ENCODE measurements around the gene SPDYC. TPM values are rescaled to one million over a fixed set of nuclear protein-coding genes. Genes with fewer than 3 reads are reported as not detected.
A peak's percentile ranks its signal among the peaks of the same experiment; 100 is the strongest.

Gene SPDYC
- total and polyA plus RNA-seq, 2 experiments from 2014 or later, result 0.27 TPM; not detected in 1

DNA sequence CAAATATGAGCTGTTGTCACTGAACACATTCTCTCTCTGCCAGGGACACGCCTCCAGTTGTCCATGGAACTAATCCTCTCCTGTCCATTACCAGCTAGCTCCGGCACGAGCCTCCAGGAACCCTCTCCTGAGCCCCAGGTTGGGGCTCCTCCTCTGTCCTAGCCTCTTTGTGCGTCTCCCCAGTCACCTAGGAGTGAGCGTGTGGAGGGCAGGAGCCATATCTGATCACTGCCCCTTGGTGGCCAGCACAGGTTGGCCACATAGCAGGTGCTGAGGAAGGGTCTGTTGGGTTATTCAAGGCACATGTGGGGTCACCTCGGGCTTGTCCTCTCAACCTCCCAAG is 38.2 kb upstream of the SPDYC start:
- H3K27ac Mint-ChIP-seq, result no peak overlapping the region
- H3K36me3 ChIP-seq (ENCODE audit: insufficient read depth), result peaks cover 6% of the 10 kb centered on the region
- no peak overlapping the region for H3K4me3 Mint-ChIP-seq
- H3K4me1 Mint-ChIP-seq, result peaks cover 19% of the 10 kb centered on the region
- H2AFZ ChIP-seq, result no peak overlapping the region
- no peaks in the 10 kb centered on the region for H3K27me3 ChIP-seq (ENCODE audit: insufficient read depth)
- H3K27me3 Mint-ChIP-seq (ENCODE audit: insufficient read depth, low read depth, poor library complexity), result peaks cover 19% of the 10 kb centered on the region
- H3F3A ChIP-seq (replicated peaks; ENCODE audit: low read depth), result peaks cover 14% of the 10 kb centered on the region; the same call in 1 of the 2 replicates
- peaks cover 19% of the 10 kb centered on the region for H3K79me2 ChIP-seq (replicated peaks; ENCODE audit: insufficient read depth)
- H3K27ac ChIP-seq (ENCODE audit: low read depth), result no peak overlapping the region
- no peaks in the 10 kb centered on the region for H3K9me2 ChIP-seq (ENCODE audit: insufficient read depth)
- H4K20me1 ChIP-seq (replicated peaks; ENCODE audit: insufficient read depth), result no peaks in the 10 kb centered on the region
- TF ChIP-seq JUNB (IDR thresholded peaks at IDR 0.05; ENCODE audit: unreplicated experiment) (no peak), CREB1 (CRISPR knock-in tag; IDR thresholded peaks at IDR 0.05; ENCODE audit: low read depth) (no peak)
- peaks cover 20% of the 10 kb centered on the region; the same call in 1 of the 2 replicates for H3K4me1 ChIP-seq (ENCODE audit: insufficient read depth)
- no peak overlapping the region for H3K4me2 ChIP-seq
- no peak for ATAC-seq
- H3K4me3 ChIP-seq, result no peak overlapping the region
- no peaks in the 10 kb centered on the region for H3K9me3 Mint-ChIP-seq
- peaks cover 28% of the 10 kb centered on the region for H3K36me3 Mint-ChIP-seq (ENCODE audit: low read depth)
- no peak for DNase-seq (ENCODE audit: low spot score)

- no peak overlapping the region for H3K27ac ChIP-seq (ENCODE audit: low read depth)
- peaks cover 19% of the 10 kb centered on the region for H3K79me2 ChIP-seq (replicated peaks; ENCODE audit: insufficient read depth)
- H4K20me1 ChIP-seq (replicated peaks; ENCODE audit: insufficient read depth), result no peaks in the 10 kb centered on the region
- H3K9me3 Mint-ChIP-seq, result no peaks in the 10 kb centered on the region
- peak overlapping the region; percentile 97 for H3K4me3 Mint-ChIP-seq
- no peak overlapping the region for H2AFZ ChIP-seq
- peaks cover 18% of the 10 kb centered on the region for H3K27me3 Mint-ChIP-seq (ENCODE audit: insufficient read depth, low read depth, poor library complexity)
- DNase-seq (ENCODE audit: low spot score) (no peak), ATAC-seq (no peak)
- peaks cover 1% of the 10 kb centered on the region for H3K36me3 ChIP-seq (ENCODE audit: insufficient read depth)
- no peak overlapping the region for H3K4me3 ChIP-seq
- peaks cover 20% of the 10 kb centered on the region; the same call in 1 of the 2 replicates for H3K4me1 ChIP-seq (ENCODE audit: insufficient read depth)
- H3F3A ChIP-seq (replicated peaks; ENCODE audit: low read depth), result peaks cover 12% of the 10 kb centered on the region; the same call in 1 of the 2 replicates
- H3K27ac Mint-ChIP-seq, result no peak overlapping the region
- H3K9me2 ChIP-seq (ENCODE audit: insufficient read depth), result no peaks in the 10 kb centered on the region
- no peaks in the 10 kb centered on the region for H3K27me3 ChIP-seq (ENCODE audit: insufficient read depth)
- peaks cover 19% of the 10 kb centered on the region for H3K4me1 Mint-ChIP-seq
- H3K4me2 ChIP-seq, result peak overlapping the region; percentile 99
- peaks cover 22% of the 10 kb centered on the region for H3K36me3 Mint-ChIP-seq (ENCODE audit: low read depth)
- TF ChIP-seq CREB1 (CRISPR knock-in tag; IDR thresholded peaks at IDR 0.05; ENCODE audit: low read depth) (no peak), CTCF (conservative IDR thresholded peaks at IDR 0.05; ENCODE audit: low read depth in 2 of 2) (no peak), NANOG (IDR thresholded peaks at IDR 0.05; ENCODE audit: borderline replicate concordance) (no peak), STAT1 (IDR thresholded peaks at IDR 0.05; ENCODE audit: unreplicated experiment) (no peak), ZNF114 (CRISPR knock-in tag; IDR thresholded peaks at IDR 0.05) (no peak), ZNF331 (CRISPR knock-in tag; IDR thresholded peaks at IDR 0.05; ENCODE audit: low read depth) (no peak), EZH2 (IDR thresholded peaks at IDR 0.05; ENCODE audit: low read depth, unreplicated experiment) (no peak), ZNF462 (CRISPR knock-in tag; IDR thresholded peaks at IDR 0.05) (no peak), JUNB (IDR thresholded peaks at IDR 0.05; ENCODE audit: unreplicated experiment) (no peak), EZH2phosphoT487 (IDR thresholded peaks at IDR 0.05; ENCODE audit: unreplicated experiment) (no peak), POLR2AphosphoS5 (IDR thresholded peaks at IDR 0.05; ENCODE audit: low read depth) (no peak)
- TF ChIP-seq, protein P1, sequence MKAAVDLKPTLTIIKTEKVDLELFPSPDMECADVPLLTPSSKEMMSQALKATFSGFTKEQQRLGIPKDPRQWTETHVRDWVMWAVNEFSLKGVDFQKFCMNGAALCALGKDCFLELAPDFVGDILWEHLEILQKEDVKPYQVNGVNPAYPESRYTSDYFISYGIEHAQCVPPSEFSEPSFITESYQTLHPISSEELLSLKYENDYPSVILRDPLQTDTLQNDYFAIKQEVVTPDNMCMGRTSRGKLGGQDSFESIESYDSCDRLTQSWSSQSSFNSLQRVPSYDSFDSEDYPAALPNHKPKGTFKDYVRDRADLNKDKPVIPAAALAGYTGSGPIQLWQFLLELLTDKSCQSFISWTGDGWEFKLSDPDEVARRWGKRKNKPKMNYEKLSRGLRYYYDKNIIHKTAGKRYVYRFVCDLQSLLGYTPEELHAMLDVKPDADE (IDR thresholded peaks at IDR 0.05), result no peak
Observed at GRCh38 chr11:65132238-65132987, 37.6 kb upstream of the SPDYC start.
